ENCODE data around the gene PIK3AP1.
"Not testable (repeated sequence)": the region's sequence is repeated elsewhere in the genome, so short reads cannot be mapped to it uniquely, and the experiment has no call there.

Gene PIK3AP1

GRCh38 chr10:96579133-96579532 is 141.2 kb downstream of the PIK3AP1 start:
- no peak for DNase-seq (ENCODE audit: low read depth, low spot score)

DNA sequence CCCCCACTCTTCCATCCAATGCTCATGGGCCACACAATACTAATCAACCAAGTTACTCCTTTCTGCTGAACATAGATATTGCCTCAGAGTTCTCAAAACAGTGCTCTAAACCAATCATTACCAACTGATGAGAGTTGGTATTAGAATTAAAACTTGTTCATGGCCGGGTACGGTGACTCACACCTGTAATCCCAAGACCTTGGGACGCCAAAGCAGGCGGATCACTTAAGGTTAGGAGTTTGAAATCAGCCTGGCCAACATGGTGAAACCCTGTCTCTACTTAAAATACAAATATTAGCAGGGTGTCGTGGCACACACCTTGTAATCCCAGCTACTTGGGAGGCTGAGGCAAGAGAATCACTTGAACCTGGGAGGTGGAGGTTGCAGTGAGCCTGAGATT is 141.7 kb downstream of the PIK3AP1 start:
- no peak for DNase-seq (ENCODE audit: low read depth, low spot score)

DNA sequence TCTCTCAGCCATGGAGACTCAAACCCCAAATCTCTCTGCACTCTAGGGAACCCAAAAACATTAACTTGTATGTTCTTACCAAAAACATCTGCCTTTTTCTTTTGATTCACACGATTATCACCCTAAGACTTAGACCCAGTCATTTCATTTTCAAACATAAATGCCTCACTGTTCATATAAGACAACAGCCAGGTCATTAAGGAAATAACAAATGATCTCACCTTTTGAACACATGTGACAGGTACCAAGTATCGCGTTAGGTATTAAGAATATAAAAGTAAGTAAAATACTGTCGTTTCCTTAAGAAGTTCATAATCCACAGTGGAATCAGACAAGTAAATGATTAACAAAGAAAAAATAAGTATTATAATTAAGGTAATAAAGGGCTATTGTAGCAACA is 142.3 kb downstream of the PIK3AP1 start:
- no peak for DNase-seq (ENCODE audit: low read depth, low spot score)

DNA sequence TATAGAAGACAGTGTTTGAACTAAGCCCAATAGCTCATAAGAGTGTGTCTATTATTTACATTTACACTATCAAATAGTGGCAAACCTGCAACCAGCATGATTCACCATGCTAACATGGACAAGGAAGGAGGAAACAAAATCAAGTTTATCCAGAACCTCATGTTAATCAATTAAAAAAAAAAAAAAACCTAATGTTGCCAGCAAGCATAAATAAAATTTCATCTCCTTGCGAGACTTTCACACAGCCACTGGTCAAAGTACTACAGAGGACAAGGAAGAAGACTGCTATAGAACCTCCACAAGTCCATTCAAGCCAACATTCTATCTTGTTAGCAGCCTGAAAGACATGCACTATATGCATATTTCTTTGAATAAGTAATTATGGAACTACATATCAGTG is 143.2 kb downstream of the PIK3AP1 start:
- no peak for DNase-seq (ENCODE audit: low read depth, low spot score)

- DNase-seq (ENCODE audit: low read depth, low spot score), result no peak
Observed at GRCh38 chr10:96576277-96576980, 143.9 kb downstream of the PIK3AP1 start.

DNA sequence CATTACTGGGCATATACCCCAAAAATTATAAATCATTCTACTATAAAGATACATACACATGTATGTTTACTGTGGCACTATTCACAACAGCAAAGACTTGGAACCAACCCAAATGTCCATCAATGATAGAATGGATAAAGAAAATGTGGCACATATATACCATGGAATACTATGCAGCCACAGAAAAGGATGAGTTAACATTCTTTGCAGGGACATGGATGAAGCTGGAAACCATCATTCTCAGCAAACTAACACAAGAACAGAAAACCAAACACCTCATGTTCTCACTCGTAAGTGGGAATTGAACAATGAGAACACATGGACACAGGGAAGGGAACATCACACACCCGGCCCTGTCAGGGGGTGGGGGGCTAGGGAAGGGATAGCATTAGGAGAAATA is 145.8 kb downstream of the PIK3AP1 start:
- not testable (repeated sequence) for DNase-seq (ENCODE audit: low read depth, low spot score)

- DNase-seq (ENCODE audit: low read depth, low spot score), result no peak
Observed at GRCh38 chr10:96573036-96573435, 147.3 kb downstream of the PIK3AP1 start.

DNA sequence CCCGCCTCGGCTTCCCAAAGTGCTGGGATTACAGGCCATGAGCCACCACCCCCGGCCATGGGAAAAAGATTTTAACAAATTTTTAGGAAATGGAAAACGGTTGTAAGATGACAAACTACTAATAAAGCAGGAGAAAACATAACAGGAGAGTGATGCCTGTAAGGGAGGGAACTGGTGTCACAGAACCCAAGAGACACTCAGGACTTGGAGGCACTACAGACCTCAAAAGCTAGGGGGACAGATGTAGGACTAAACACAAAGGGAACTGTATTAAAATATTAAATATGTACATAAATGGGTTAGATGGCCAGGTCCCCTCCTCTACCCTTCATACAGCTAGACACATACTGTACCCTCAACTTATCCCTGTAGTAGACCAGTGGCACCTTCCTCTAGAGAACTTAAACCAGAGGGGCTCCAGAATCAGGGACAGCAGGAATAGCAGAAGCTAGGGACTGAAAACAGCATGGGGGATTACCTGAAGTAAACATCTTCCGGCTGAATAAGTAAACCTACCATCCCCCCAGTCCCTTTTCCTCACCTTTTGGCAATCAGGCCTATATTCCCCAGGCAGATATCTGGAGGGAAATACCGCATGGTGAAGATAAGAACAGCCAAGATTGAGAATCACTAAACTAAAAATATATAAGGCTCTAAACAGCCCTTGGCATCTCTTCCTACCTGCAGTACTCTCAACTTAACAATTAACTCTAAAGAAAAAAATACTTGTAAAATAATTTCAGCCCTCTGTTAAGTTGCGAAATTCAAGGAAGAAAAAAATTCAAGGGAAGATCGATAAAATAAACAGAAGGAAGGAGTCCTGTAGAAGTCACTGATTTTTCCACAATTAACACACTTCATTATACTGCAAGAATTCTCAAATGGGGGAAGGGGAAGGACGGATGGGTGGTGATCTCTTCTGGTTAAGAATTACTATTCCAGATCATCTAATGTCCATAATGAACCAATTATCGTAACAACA is 149.0 kb downstream of the PIK3AP1 start:
- DNase-seq (ENCODE audit: low read depth, low spot score), result no peak

DNA sequence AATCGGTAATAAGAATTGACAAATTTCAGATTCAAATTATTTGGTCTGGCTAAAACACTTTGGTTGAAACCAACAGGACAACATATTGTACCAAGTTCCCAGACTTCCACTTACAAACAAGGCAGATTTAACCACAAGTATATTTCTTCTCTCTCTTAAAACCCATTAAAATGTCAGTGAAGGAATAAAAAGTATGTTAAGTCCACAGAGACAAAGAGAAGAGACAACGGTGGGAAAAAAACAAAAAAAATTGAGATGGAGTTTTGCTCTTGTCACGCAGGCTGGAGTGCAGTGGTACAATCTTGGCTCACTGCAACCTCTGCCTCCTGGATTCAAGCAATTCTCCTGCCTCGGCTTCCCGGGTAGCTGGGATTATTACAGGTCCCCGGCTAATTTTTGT is 149.8 kb downstream of the PIK3AP1 start:
- no peak for DNase-seq (ENCODE audit: low read depth, low spot score)

GRCh38 chr10:96568402-96568801 is 151.9 kb downstream of the PIK3AP1 start:
- no peak for DNase-seq (ENCODE audit: low read depth, low spot score)

- no peak for DNase-seq (ENCODE audit: low read depth, low spot score)
Observed at GRCh38 chr10:96565774-96566173, 154.5 kb downstream of the PIK3AP1 start.

GRCh38 chr10:96560966-96561887 is 159.1 kb downstream of the PIK3AP1 start:
- no peak for DNase-seq (ENCODE audit: low read depth, low spot score)

DNA sequence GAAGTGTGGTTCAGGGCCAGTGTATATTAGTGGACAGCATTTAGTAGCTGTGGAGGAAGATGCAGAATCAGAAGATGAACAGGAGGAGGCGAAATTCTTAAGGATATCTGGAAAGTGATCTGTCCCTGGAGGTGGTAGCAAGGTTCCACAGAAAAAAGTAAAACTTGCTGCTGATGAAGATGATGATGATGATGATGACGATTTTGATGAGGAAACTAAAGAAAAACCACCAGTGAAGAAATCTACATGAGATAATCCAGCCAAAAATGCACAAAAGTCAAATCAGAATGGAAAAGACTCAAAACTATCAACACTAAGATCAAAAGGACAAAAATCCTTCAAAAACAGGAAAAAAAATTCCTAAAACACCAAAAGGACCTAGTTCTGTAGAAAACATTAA is 159.8 kb downstream of the PIK3AP1 start:
- DNase-seq (ENCODE audit: low read depth, low spot score), result no peak

DNA sequence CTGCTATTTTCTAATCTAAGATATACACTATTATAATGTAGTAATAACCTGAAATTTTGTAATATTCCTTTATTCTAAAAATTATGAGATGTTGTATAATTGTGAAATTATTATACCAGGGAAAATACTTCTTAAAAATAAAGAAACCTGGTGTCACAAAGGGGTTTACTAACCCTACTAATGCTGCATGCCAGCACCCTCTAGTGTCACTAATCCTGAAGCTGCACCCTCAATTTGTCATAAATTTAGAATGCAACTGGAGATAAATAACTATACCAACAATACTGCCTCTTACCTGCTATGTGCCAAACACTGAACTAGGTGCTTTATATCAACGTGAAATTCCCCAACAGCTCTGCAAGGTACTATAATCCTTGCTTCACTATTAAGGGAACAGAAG is 164.3 kb downstream of the PIK3AP1 start:
- DNase-seq (ENCODE audit: low read depth, low spot score), result no peak

- DNase-seq (ENCODE audit: low read depth, low spot score), result no peak
Observed at GRCh38 chr10:96555330-96555729, 165.0 kb downstream of the PIK3AP1 start.

GRCh38 chr10:96548589-96548988 is 171.7 kb downstream of the PIK3AP1 start:
- DNase-seq (ENCODE audit: low read depth, low spot score), result no peak

DNA sequence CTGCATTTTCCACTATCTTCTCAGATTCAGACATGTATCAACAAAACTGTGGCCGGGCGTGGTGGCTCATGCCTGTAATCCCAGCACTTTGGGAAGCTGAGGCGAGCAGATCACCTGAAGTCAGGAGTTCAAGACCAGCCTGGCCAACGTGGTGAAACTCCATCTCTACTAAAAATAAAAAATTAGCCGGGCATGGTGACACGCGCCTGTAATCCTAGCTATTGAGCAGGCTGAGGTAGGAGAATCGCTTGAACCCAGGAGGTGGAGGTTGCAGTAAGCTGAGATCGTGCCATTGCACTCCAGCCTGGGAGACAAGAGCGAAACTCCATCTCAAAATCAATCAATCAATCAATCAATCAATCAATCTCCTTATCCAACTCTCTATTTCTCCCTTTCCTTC is 174.8 kb downstream of the PIK3AP1 start:
- not testable (repeated sequence) for DNase-seq (ENCODE audit: low read depth, low spot score)
